ENCODE results near the gene SUCLG1. TPM values are rescaled to one million over a fixed set of nuclear protein-coding genes. Genes with fewer than 3 reads are reported as not detected.

The SUCLG1 gene
- polyA plus RNA-seq, 4 donors, result 224 to 777 (median 361) TPM

GRCh38 chr2:84383271-84383670, 75.8 kb downstream of the SUCLG1 start:
- Histone ChIP-seq H3K4me3 (ENCODE audit: low read depth in 1 of 3, low read length in 3 of 3) (no peak overlapping the region), H3K4me1 (ENCODE audit: control insufficient read depth in 3 of 3, insufficient read depth in 2 of 3, low read depth in 1 of 3, low read length in 2 of 3) (no peaks in the 10 kb centered on the region), H3K36me3 (ENCODE audit: control insufficient read depth in 3 of 3, insufficient read depth in 2 of 3, low read depth in 1 of 3, low read length in 3 of 3) (no peaks in the 10 kb centered on the region), H3K27ac (ENCODE audit: low read depth in 1 of 3, low read length in 2 of 3) (no peak overlapping the region), H3K9me3 (ENCODE audit: control insufficient read depth in 2 of 2, insufficient read depth in 1 of 2, low read depth in 1 of 2, low read length in 1 of 2) (no peaks in the 10 kb centered on the region), H3K27me3 (ENCODE audit: control insufficient read depth in 3 of 3, insufficient read depth in 3 of 3, low read length in 3 of 3) (no peaks in the 10 kb centered on the region)
- WGBS, 3 donors, result 76 to 84% (median 81%) methylated on average over 2 of the region's 2 CpGs
- no peak for DNase-seq
- no peak for FAIRE-seq

- no peak overlapping the region for H3K4me3 ChIP-seq (ENCODE audit: low read depth in 1 of 3, low read length in 3 of 3)
- FAIRE-seq (no peak), DNase-seq (no peak)
- H3K27me3 ChIP-seq (ENCODE audit: control insufficient read depth in 3 of 3, insufficient read depth in 3 of 3, low read length in 3 of 3), result no peaks in the 10 kb centered on the region
- no peaks in the 10 kb centered on the region for H3K4me1 ChIP-seq (ENCODE audit: control insufficient read depth in 3 of 3, insufficient read depth in 2 of 3, low read depth in 1 of 3, low read length in 2 of 3)
- no peak overlapping the region for H3K27ac ChIP-seq (ENCODE audit: low read depth in 1 of 3, low read length in 2 of 3)
- no peaks in the 10 kb centered on the region for H3K9me3 ChIP-seq (ENCODE audit: control insufficient read depth in 2 of 2, insufficient read depth in 1 of 2, low read depth in 1 of 2, low read length in 1 of 2)
- no peaks in the 10 kb centered on the region for H3K36me3 ChIP-seq (ENCODE audit: control insufficient read depth in 3 of 3, insufficient read depth in 2 of 3, low read depth in 1 of 3, low read length in 3 of 3)
Measured at GRCh38 chr2:84380875-84381274, 78.2 kb downstream of the SUCLG1 start.

- no peaks in the 10 kb centered on the region for H3K27me3 ChIP-seq (ENCODE audit: control insufficient read depth in 3 of 3, insufficient read depth in 3 of 3, low read length in 3 of 3)
- H3K27ac ChIP-seq (ENCODE audit: low read depth in 1 of 3, low read length in 2 of 3), result no peak overlapping the region
- no peak overlapping the region for H3K4me3 ChIP-seq (ENCODE audit: low read depth in 1 of 3, low read length in 3 of 3)
- no peaks in the 10 kb centered on the region for H3K9me3 ChIP-seq (ENCODE audit: control insufficient read depth in 2 of 2, insufficient read depth in 1 of 2, low read depth in 1 of 2, low read length in 1 of 2)
- H3K36me3 ChIP-seq (ENCODE audit: control insufficient read depth in 3 of 3, insufficient read depth in 2 of 3, low read depth in 1 of 3, low read length in 3 of 3), result no peaks in the 10 kb centered on the region
- FAIRE-seq, result no peak
- no peaks in the 10 kb centered on the region for H3K4me1 ChIP-seq (ENCODE audit: control insufficient read depth in 3 of 3, insufficient read depth in 2 of 3, low read depth in 1 of 3, low read length in 2 of 3)
- 77 to 84% (median 83%) methylated on average over 1 of the region's 1 CpG for WGBS, 3 donors
- no peak for DNase-seq
Measured at GRCh38 chr2:84378960-84379359, 80.1 kb downstream of the SUCLG1 start.

- no peaks in the 10 kb centered on the region for H3K36me3 ChIP-seq (ENCODE audit: control insufficient read depth in 3 of 3, insufficient read depth in 2 of 3, low read depth in 1 of 3, low read length in 3 of 3)
- H3K9me3 ChIP-seq (ENCODE audit: control insufficient read depth in 2 of 2, insufficient read depth in 1 of 2, low read depth in 1 of 2, low read length in 1 of 2), result no peaks in the 10 kb centered on the region
- FAIRE-seq (no peak), DNase-seq (no peak)
- H3K4me3 ChIP-seq (ENCODE audit: low read depth in 1 of 3, low read length in 3 of 3), result no peak overlapping the region
- no peaks in the 10 kb centered on the region for H3K4me1 ChIP-seq (ENCODE audit: control insufficient read depth in 3 of 3, insufficient read depth in 2 of 3, low read depth in 1 of 3, low read length in 2 of 3)
- WGBS, 3 donors, result 91 to 95% (median 95%) methylated on average over 3 of the region's 3 CpGs
- no peaks in the 10 kb centered on the region for H3K27me3 ChIP-seq (ENCODE audit: control insufficient read depth in 3 of 3, insufficient read depth in 3 of 3, low read length in 3 of 3)
- no peak overlapping the region for H3K27ac ChIP-seq (ENCODE audit: low read depth in 1 of 3, low read length in 2 of 3)
Measured at GRCh38 chr2:84375020-84375419, 84.1 kb downstream of the SUCLG1 start.

GRCh38 chr2:84373866-84374265, 85.2 kb downstream of the SUCLG1 start:
- H3K36me3 ChIP-seq (ENCODE audit: control insufficient read depth in 3 of 3, insufficient read depth in 2 of 3, low read depth in 1 of 3, low read length in 3 of 3), result no peaks in the 10 kb centered on the region
- FAIRE-seq (no peak), DNase-seq (no peak)
- no peaks in the 10 kb centered on the region for H3K4me1 ChIP-seq (ENCODE audit: control insufficient read depth in 3 of 3, insufficient read depth in 2 of 3, low read depth in 1 of 3, low read length in 2 of 3)
- H3K9me3 ChIP-seq (ENCODE audit: control insufficient read depth in 2 of 2, insufficient read depth in 1 of 2, low read depth in 1 of 2, low read length in 1 of 2), result no peaks in the 10 kb centered on the region
- H3K4me3 ChIP-seq (ENCODE audit: low read depth in 1 of 3, low read length in 3 of 3), result no peak overlapping the region
- H3K27me3 ChIP-seq (ENCODE audit: control insufficient read depth in 3 of 3, insufficient read depth in 3 of 3, low read length in 3 of 3), result no peaks in the 10 kb centered on the region
- no peak overlapping the region for H3K27ac ChIP-seq (ENCODE audit: low read depth in 1 of 3, low read length in 2 of 3)
- WGBS, 3 donors, result 85 to 90% (median 88%) methylated on average over 5 of the region's 5 CpGs

Other genes with a start within 250 kb of the SUCLG1 start
- 1 to 10 TPM in 1 of 4 donors, under 1 TPM in 2, not detected in 1; 0.22 to 1.4 (median 0.24) TPM for gene DNAH6, start 57.2 kb upstream of the SUCLG1 start, polyA plus RNA-seq

Data from small intestine (tissue), 7 donors.